ENCODE results near the gene TOPAZ1.

DNA sequence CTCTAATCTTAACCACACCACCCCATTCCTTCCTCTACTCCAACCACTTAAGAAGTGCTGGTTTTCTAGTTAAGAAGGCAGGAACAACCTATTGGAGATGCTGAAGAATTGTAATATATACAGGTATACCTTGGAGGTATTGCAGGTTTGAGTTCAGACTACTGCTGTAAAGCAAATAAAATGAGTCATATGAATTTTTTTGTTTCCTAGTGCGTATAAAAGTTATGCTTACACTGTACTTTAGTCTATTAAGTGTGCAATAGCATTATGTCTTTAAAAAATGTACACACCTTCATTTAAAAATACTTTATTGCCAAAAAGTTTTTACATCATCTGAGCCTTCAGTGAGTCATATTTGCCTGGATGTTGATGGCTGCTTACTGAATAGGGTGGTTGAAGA, 22.5 kb downstream of the TOPAZ1 start:
- TF ChIP-seq CEBPB (IDR thresholded peaks at IDR 0.05; ENCODE audit: low read depth, low read length): no peak
- TF ChIP-seq, protein P1, sequence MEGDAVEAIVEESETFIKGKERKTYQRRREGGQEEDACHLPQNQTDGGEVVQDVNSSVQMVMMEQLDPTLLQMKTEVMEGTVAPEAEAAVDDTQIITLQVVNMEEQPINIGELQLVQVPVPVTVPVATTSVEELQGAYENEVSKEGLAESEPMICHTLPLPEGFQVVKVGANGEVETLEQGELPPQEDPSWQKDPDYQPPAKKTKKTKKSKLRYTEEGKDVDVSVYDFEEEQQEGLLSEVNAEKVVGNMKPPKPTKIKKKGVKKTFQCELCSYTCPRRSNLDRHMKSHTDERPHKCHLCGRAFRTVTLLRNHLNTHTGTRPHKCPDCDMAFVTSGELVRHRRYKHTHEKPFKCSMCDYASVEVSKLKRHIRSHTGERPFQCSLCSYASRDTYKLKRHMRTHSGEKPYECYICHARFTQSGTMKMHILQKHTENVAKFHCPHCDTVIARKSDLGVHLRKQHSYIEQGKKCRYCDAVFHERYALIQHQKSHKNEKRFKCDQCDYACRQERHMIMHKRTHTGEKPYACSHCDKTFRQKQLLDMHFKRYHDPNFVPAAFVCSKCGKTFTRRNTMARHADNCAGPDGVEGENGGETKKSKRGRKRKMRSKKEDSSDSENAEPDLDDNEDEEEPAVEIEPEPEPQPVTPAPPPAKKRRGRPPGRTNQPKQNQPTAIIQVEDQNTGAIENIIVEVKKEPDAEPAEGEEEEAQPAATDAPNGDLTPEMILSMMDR (IDR thresholded peaks at IDR 0.05; ENCODE audit: control extremely low read depth in 1 of 3, insufficient read depth in 1 of 3, low read depth in 1 of 3, low read length in 3 of 3): no peak
- no peak for TF ChIP-seq SIX5 (IDR thresholded peaks at IDR 0.05; ENCODE audit: low read depth, low read length)
- no peak for TF ChIP-seq NRF1 (IDR thresholded peaks at IDR 0.05; ENCODE audit: low read depth, low read length)
- no peak for TF ChIP-seq POLR2AphosphoS5 (IDR thresholded peaks at IDR 0.05; ENCODE audit: low read depth, low read length)
- no peak for TF ChIP-seq HDAC2 (IDR thresholded peaks at IDR 0.05; ENCODE audit: borderline replicate concordance in 1 of 2, low read depth in 2 of 2, low read length in 2 of 2)
- TF ChIP-seq SUZ12 (IDR thresholded peaks at IDR 0.05; ENCODE audit: low read length): no peak
- no peak for TF ChIP-seq SRF (IDR thresholded peaks at IDR 0.05; ENCODE audit: low read depth, low read length)

All from H1 (cell line).